Colonic mucosa (tissue), 4 donors: ENCODE measurements around the gene CBX6. TPM values are rescaled to one million over a fixed set of nuclear protein-coding genes. Genes with fewer than 3 reads are reported as not detected.

Source experiments
- DNase-seq: peaks from one replicate; pipeline ENCODE4 v3.0.0-alpha.2; 2020
- H3K27ac ChIP-seq: fragments of 200-600 bp; one replicate; pipeline ENCODE4 v1.8.0; 2021
- H3K27me3 ChIP-seq: fragments of 200-600 bp; one replicate; pipeline ENCODE4 v1.8.0; 2021
- H3K36me3 ChIP-seq: fragments of 200-600 bp; one replicate; pipeline ENCODE4 v1.8.0; 2021
- H3K4me1 ChIP-seq: fragments of 200-600 bp; one replicate; pipeline ENCODE4 v1.8.0; 2021; ENCODE audit warnings: mild to moderate bottlenecking
- H3K4me3 ChIP-seq: fragments of 200-600 bp; one replicate; pipeline ENCODE4 v1.8.0; 2021
- H3K9ac ChIP-seq, 2 donors: one replicate each; pipeline ENCODE4 v1.7.0; 2013; ENCODE audit warnings: control low read depth in 2 of 2, low read depth in 2 of 2, low read length in 2 of 2
- H3K9me3 ChIP-seq: fragments of 200-600 bp; one replicate; pipeline ENCODE4 v1.8.0; 2021
- CTCF ChIP-seq: fragments of 200-600 bp; IDR thresholded peaks from one replicate; pipeline ENCODE4 v1.8.0; 2022; ENCODE audit warnings: antibody characterized with exemption, mild to moderate bottlenecking
- intact Hi-C: fragments of 100-400 bp; cut with DNase I; formaldehyde crosslinking; loops from one replicate; pipeline ENCODE4 v1.14.1; 2022
- total RNA-seq, 2 donors: library from RNA; stranded (reverse); fragmentation: NEBNext Ultra II Directional in 1 of 2; extraction: Animal tissue kit (Norgen Biotek cat#: 25700) in 1 of 2; gene quantifications; one replicate each; pipeline ENCODE4 v1.2.1, GENCODE V29; 2021
- donor health status: healthy.
- donor health status: DM: no; HTN: no; CAD: no.
- donor health status: DM: no; HTN: no; CAD: no.

Gene CBX6
- total RNA-seq, 2 donors from 2014 or later, result 9.2 to 14.5 TPM

GRCh38 chr22:38844315-38845003 lies 27.6 kb downstream of the CBX6 start:
- TF ChIP-seq CTCF, result no peak
- no peak overlapping the region for H3K27ac ChIP-seq
- H3K9ac ChIP-seq, result no peak overlapping the region
- no peaks in the 10 kb centered on the region for H3K9me3 ChIP-seq
- H3K4me3 ChIP-seq, result peak overlapping the region; percentile 22
- no peak for DNase-seq
- peaks cover 3% of the 10 kb centered on the region for H3K4me1 ChIP-seq
- intact Hi-C loops, result loop anchor here (10.0 kb wide), 1 partner anchor 70 kb away; no protein-coding TSS in a partner anchor
- H3K36me3 ChIP-seq, result no peaks in the 10 kb centered on the region
- peaks cover 23% of the 10 kb centered on the region for H3K27me3 ChIP-seq

- DNase-seq, result no peak
- peaks cover 3% of the 10 kb centered on the region for H3K4me1 ChIP-seq
- H3K9ac ChIP-seq, result peak within 1 kb of the TSS in 1 of 2 donors; percentile 53
- no peaks in the 10 kb centered on the region for H3K36me3 ChIP-seq
- H3K27me3 ChIP-seq, result peaks cover 23% of the 10 kb centered on the region
- H3K9me3 ChIP-seq, result no peaks in the 10 kb centered on the region
- intact Hi-C loops, result loop anchor here (10.0 kb wide), 1 partner anchor 69 kb away; no protein-coding TSS in a partner anchor
- H3K4me3 ChIP-seq, result peak within 1 kb of the TSS; percentile 37
- no peak within 1 kb of the TSS for H3K27ac ChIP-seq
- no peak for TF ChIP-seq CTCF
These were observed 28.2 kb downstream of the CBX6 start, which contains the start of gene NPTXR for GRCh38 chr22:38843657-38844314. Gene NPTXR (minus strand): TSS chr22:38844028.

GRCh38 chr22:38843201-38843656 lies 28.8 kb downstream of the CBX6 start:
- peak overlapping the region in 1 of 2 donors; percentile 53 for H3K9ac ChIP-seq
- intact Hi-C loops, result loop anchor here (10.0 kb wide), 1 partner anchor 68 kb away; no protein-coding TSS in a partner anchor
- no peak for TF ChIP-seq CTCF
- H3K4me1 ChIP-seq, result peaks cover 3% of the 10 kb centered on the region
- peaks cover 23% of the 10 kb centered on the region for H3K27me3 ChIP-seq
- no peaks in the 10 kb centered on the region for H3K36me3 ChIP-seq
- H3K4me3 ChIP-seq, result peak overlapping the region; percentile 37
- H3K9me3 ChIP-seq, result no peaks in the 10 kb centered on the region
- H3K27ac ChIP-seq, result no peak overlapping the region
- no peak for DNase-seq

GRCh38 chr22:38842512-38843200 lies 29.4 kb downstream of the CBX6 start:
- H3K27ac ChIP-seq, result no peak overlapping the region
- TF ChIP-seq CTCF, result no peak
- H3K27me3 ChIP-seq, result peaks cover 23% of the 10 kb centered on the region
- peaks cover 3% of the 10 kb centered on the region for H3K4me1 ChIP-seq
- no peaks in the 10 kb centered on the region for H3K36me3 ChIP-seq
- intact Hi-C loops, result loop anchor here (10.0 kb wide), 1 partner anchor 68 kb away; no protein-coding TSS in a partner anchor
- DNase-seq, result no peak
- H3K9me3 ChIP-seq, result no peaks in the 10 kb centered on the region
- peak overlapping the region in 1 of 2 donors; percentile 53 for H3K9ac ChIP-seq
- peak overlapping the region; percentile 37 for H3K4me3 ChIP-seq

- Histone ChIP-seq H3K4me3 (no peak overlapping the region), H3K9ac (no peak overlapping the region), H3K27ac (no peak overlapping the region), H3K9me3 (no peaks in the 10 kb centered on the region), H3K27me3 (peaks cover 23% of the 10 kb centered on the region), H3K4me1 (peaks cover 3% of the 10 kb centered on the region), H3K36me3 (no peaks in the 10 kb centered on the region)
- no peak for DNase-seq
- TF ChIP-seq CTCF, result no peak
- intact Hi-C loops, result loop anchor here (10.0 kb wide), 1 partner anchor 67 kb away; no protein-coding TSS in a partner anchor
These were observed 30.4 kb downstream of the CBX6 start for GRCh38 chr22:38841635-38842034.
